Hypothalamus (tissue), 51 donors: ENCODE data around the gene DOCK10.
A peak's percentile ranks its signal among the peaks of the same experiment; 100 is the strongest.
"Not testable (repeated sequence)": the region's sequence is repeated elsewhere in the genome, so short reads cannot be mapped to it uniquely, and the experiment has no call there.

Source experiments
- DNase-seq, 51 donors: peaks; one replicate each; lab custom pipeline; 2025; lab: John Stamatoyannopoulos, UW

DOCK10 gene

DNA sequence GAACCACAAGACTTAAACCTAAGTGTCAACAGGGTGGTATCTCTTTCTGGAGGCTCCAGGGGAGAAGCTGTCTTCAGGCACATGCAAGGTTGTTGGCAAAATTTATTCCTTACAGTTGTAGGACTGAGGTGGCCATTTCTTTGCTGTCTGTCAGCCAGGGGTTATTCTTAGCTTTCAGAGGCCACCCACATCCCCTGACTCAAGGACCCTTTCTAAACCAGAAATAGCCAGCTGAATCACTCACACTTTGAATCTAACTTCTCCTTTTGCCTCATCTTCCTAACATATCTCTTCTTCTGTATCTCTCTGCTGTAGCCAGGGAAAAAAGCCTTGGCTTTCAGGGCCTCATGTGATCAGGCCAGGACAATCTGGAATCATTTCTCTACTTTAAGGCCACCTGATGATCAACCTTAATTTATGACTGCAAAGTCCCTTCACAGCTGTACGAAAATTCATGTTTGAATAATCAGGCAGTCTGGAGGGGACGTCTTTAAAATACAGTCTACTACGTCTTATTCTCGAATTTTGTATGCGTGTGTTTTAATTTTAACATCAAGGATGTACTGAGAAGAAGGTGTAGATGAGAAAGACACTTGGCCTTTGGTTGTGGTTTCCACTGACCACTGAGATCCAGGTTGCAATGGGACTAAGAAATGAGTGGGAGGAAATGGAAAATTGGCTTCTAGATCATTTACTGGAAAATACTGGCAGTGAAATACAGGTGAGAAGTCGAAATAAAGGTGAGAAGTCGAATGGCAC lies 90.4 kb downstream of the DOCK10 start:
- DNase-seq = no peak

GRCh38 chr2:224948859-224949258 lies 93.4 kb downstream of the DOCK10 start:
- peak in 1 of 51 donors; percentile 14 for DNase-seq

- DNase-seq = no peak
These were observed 94.3 kb downstream of the DOCK10 start for GRCh38 chr2:224948005-224948404.

DNA sequence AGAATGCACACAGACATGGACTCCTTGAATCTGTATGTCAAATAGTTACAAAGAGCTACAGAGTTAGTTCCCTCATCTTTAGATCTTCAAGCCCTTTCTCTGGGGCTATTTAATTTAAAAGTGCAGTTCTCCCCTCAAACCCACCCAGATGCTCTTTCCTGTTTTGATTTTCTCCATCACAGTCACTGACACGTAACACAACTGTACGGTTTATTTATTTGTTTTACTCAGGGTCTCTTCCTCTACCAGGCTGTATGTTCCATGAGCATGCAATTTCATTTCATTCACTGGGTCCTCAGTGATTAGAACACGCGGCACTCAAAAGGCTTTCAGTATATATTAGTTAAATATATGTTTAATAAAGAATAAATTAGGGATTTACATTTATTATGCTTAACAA lies 94.7 kb downstream of the DOCK10 start:
- no peak for DNase-seq

GRCh38 chr2:224946895-224947294 lies 95.4 kb downstream of the DOCK10 start:
- DNase-seq = no peak

- no peak for DNase-seq
These were observed 97.3 kb downstream of the DOCK10 start for GRCh38 chr2:224944707-224945547.

- DNase-seq = not testable (repeated sequence)
These were observed 98.6 kb downstream of the DOCK10 start for GRCh38 chr2:224943601-224944041.

- no peak for DNase-seq
These were observed 100.3 kb downstream of the DOCK10 start for GRCh38 chr2:224941960-224942359.

- no peak for DNase-seq
These were observed 101.7 kb downstream of the DOCK10 start for GRCh38 chr2:224940618-224941017.

- DNase-seq = no peak
These were observed 103.6 kb downstream of the DOCK10 start for GRCh38 chr2:224938651-224939182.

GRCh38 chr2:224937887-224938286 lies 104.4 kb downstream of the DOCK10 start:
- DNase-seq = peak in 1 of 51 donors; percentile 17

DNA sequence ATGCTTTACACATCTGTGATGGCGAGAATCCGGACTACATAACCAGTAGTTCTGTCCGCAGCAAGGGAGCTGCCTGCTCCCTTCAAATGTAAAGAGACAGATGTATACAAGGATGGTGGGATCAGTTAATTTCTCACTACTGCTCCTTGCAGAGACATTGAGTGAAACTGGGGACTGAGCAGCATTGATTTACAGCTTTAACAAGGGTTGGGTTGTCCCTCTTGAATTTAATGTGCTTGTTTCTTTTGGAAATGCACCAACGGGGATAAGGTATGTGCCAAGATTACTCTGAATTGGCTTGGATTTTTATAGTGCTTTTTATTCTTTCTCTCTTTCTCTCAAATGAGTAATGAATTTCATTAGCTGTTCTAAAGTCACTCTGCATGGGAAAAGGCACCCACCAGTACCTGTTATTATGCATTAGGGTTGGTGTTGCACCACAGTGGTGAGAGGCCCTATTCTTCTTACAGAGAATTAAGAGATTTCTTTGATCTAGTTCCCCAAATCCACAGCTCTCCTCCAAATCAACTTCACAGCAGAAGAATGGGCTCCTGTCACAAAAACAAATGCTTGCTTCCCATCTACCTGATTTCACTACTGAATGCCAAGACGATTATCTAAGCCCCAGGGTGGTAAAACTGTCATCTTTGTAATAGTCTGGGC lies 107.6 kb downstream of the DOCK10 start:
- DNase-seq = peak in 1 of 51 donors; percentile 22

GRCh38 chr2:224933431-224933830 lies 108.8 kb downstream of the DOCK10 start:
- no peak for DNase-seq

GRCh38 chr2:224932522-224932921 lies 109.7 kb downstream of the DOCK10 start:
- DNase-seq = no peak

- DNase-seq = no peak
These were observed 110.3 kb downstream of the DOCK10 start for GRCh38 chr2:224931956-224932355.

DNA sequence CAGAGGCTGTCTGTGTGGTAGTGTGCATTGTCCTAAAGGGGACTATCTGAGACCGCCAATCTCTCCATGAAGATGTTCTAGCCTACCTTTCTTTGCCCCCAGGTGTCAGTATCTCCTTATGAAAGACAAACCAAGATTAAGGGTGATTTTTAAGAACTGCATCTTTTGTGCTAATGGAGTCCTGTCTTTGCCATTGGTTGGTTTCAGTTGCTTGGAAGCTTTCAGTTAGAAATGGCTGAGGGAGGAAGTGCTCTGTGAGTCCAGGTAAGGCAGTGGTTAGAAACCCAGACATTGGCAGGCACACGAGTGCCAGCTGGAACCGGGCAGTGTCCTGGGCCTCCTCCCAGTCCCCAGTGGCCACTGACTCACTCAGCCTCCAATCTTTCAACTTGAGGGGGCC lies 111.3 kb downstream of the DOCK10 start:
- no peak for DNase-seq

DNA sequence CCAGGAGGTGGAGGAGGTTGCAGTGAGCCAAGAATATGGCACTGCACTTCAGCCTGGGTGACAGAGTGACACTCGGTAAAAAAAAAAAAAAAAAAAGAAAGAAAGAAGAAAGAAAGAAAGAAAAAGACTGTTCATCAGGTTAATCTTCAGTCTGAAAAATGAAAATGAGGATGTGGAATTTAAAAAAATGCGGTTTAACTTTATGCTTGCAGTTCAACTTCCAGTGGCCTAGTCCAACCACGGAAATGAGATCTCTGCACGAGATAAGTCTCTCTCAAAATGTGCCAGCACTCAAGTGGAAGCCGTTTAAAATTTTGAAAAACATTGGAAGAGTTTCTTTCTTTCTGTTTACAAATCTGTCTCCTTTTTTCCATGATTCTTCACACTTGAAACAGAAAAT lies 112.1 kb downstream of the DOCK10 start:
- no peak for DNase-seq

GRCh38 chr2:224929512-224929911 lies 112.8 kb downstream of the DOCK10 start:
- no peak for DNase-seq

DNA sequence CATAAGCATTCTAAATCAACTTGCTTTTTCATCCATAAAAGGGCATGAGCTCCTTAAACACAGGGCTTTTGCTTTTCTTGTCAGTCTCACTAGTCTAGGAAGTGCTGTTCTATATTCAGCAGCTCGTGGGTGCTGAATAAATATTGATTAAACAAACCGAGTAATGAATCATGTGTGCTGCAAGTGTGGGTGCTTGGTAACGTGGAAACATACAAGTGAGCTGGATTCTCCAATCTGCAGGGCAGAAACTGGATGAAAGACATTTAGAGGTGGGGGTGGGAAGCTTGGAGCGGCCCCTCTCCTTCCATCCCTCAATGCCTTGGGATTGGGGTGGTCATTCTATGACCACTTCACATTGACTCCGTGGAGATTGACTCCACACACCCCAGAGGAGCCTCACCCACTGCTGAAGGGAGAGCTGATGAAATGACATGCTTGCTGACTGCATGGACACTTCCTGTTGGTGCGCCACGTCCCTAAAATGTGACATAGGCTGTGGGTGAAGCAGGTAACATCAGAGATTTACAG lies 114.6 kb downstream of the DOCK10 start:
- DNase-seq = peak in 1 of 51 donors; percentile 19

- peak in 1 of 51 donors; percentile 19 for DNase-seq
These were observed 115.3 kb downstream of the DOCK10 start for GRCh38 chr2:224927011-224927410.

- DNase-seq = no peak
These were observed 116.5 kb downstream of the DOCK10 start for GRCh38 chr2:224925810-224926100.
